NCI-H345 treated with DMSO at 0.1 percent for 48 hours (cell line): ENCODE data around the gene ZNF614.
"Not testable (repeated sequence)": the region's sequence is repeated elsewhere in the genome, so short reads cannot be mapped to it uniquely, and the experiment has no call there.

Experiments used
- DNase-seq: peaks from one replicate; lab custom pipeline; 2025; ENCODE audit not compliant: unreplicated experiment; lab: John Stamatoyannopoulos, UW

The ZNF614 gene

GRCh38 chr19:51993422-51993821 lies 34.8 kb downstream of the ZNF614 start:
- DNase-seq, result no peak

- DNase-seq, result peak; percentile 66
Measured at GRCh38 chr19:51986309-51987291, 41.6 kb downstream of the ZNF614 start, which contains the start of gene ZNF350. TSS of gene ZNF350 (minus strand) at chr19:51986840. CDS start at chr19:51974360, 12,480 bp downstream.

DNA sequence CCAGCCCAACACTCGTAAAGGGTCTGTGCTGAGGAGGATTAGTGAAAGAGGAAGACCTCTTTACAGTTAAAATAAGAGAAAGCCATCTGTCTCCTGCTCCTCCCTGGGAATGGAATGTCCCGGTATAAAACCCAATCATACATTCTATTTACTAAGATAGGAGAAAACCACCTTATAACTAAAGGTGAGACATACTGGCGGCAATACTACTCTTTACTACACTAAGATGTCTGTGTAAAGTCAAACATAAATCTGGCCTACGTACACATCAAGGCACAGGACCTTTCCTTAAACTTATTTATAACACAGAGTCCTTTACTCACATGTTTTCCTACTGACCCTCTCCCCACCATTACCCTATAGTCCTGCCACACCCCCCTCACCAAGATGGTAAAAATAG lies 44.8 kb downstream of the ZNF614 start:
- no peak for DNase-seq

GRCh38 chr19:51980926-51981325 lies 47.3 kb downstream of the ZNF614 start:
- DNase-seq, result not testable (repeated sequence)

- DNase-seq, result no peak
Measured at GRCh38 chr19:51980116-51980736, 48.0 kb downstream of the ZNF614 start.

DNA sequence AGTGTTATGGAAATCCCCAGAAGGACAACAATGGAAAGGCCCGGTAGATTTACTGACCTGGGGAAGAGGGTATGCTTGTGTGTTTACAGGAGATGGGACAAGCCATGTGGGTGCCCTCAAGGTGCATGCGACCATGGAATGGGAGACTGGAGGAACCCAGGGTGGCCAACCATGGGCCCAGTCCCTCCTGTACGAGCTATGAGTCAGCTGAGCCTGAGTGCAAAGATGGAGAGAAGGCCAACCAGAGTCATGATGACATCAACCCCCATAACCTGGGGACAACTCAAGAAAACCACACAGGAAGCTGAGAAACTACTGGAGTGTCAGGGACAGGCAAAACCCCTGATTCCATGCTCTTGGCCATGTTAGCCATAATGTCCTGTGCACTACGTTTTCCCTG lies 49.3 kb downstream of the ZNF614 start:
- no peak for DNase-seq

- no peak for DNase-seq
Measured at GRCh38 chr19:51977346-51977745, 50.8 kb downstream of the ZNF614 start.

DNA sequence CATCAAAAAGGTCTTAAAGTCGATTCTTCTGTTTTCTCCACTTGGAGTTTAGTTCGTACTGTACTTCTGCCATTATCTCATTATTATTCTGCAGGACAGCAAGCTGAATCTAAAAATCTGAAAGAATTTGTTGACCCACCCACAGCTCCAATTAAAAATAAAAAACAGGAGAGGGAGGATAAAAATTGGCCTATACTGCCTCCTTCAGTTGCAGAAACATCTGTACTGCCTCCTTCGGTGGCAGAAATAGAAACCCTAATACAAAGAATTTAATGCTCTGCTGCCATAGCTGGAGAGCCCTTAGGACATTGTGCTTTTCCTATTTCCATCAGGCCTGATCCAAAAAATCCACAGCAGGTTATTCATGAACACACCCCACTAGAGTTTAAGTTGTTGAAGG lies 51.3 kb downstream of the ZNF614 start:
- DNase-seq, result no peak

GRCh38 chr19:51975787-51976186 lies 52.4 kb downstream of the ZNF614 start:
- DNase-seq, result not testable (repeated sequence)

- no peak for DNase-seq
Measured at GRCh38 chr19:51971624-51972023, 56.6 kb downstream of the ZNF614 start.

GRCh38 chr19:51970718-51971117 lies 57.5 kb downstream of the ZNF614 start:
- DNase-seq, result no peak

GRCh38 chr19:51965583-51965982 lies 62.6 kb downstream of the ZNF614 start:
- no peak for DNase-seq
